Myocyte (in vitro differentiated cells): ENCODE measurements around the gene ZMYND8. TPM values are rescaled to one million over a fixed set of nuclear protein-coding genes. Genes with fewer than 3 reads are reported as not detected.
"Not testable (repeated sequence)": the region's sequence is repeated elsewhere in the genome, so short reads cannot be mapped to it uniquely, and the experiment has no call there.

ENCODE experiments used
- DNase-seq: peaks from one replicate; pipeline ENCODE4 v3.0.0-alpha.2; 2012; ENCODE audit warnings: low read depth
- total RNA-seq: library from RNA; depleted of rRNA; stranded (reverse); fragments of >200 nt; gene quantifications from 2 replicates; pipeline ENCODE4 v1.2.3, GENCODE V29; 2014

ZMYND8 gene
- total RNA-seq, 1 donor from 2014 or later, result 28.2 TPM

DNA sequence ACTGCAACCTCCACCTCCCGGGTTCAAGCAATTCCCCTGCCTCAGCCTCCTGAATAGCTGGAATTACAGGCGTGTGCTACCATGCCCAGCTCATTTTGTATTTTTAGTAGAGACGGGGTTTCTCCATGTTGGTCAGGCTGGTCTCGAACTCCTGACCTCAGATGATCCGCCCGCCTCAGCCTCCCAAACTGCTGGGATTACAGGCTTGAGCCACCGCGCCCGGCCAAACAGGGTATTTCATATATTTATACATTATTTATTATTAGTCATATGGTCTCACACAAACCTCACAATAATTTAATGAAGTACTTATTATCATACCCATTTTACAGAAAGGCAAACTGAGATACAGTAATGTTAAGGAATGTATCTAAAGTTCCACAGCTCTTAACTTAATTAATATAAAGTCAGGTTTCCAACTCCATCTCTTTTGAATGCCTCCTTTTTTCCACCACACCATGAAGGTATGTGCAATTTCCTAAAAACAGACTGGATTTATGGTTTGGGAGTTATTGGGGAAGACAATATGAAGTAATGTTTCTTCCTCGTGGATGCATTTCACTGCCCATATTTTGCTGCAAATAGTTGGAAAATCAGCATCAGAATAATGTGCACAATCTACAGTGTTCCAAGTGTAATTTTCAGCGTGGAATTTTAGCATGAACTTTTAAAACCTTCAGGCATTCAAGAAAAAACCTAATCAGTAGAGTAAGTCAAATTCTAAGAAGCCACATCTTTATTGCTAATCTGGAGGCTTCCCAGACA lies 65.7 kb downstream of the ZMYND8 start:
- no peak for DNase-seq

DNA sequence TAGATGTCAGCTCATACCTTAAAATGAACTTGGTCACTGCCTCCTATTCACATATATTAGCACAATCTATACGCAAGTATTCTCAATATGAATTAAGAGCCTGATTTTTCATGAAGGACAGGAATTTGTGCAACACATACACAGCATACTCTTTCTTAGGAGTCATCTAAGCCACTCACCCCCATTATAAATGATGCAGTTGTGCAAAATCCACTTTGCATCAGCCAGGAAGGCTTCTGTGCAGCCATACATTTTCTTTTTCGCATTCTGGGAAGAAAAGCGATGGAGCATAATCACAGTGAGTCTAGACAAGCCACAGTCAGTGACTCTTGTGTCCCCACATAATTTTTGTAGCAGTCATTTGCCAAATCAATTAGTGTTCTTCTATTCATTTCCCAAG lies 66.5 kb downstream of the ZMYND8 start:
- no peak for DNase-seq

DNA sequence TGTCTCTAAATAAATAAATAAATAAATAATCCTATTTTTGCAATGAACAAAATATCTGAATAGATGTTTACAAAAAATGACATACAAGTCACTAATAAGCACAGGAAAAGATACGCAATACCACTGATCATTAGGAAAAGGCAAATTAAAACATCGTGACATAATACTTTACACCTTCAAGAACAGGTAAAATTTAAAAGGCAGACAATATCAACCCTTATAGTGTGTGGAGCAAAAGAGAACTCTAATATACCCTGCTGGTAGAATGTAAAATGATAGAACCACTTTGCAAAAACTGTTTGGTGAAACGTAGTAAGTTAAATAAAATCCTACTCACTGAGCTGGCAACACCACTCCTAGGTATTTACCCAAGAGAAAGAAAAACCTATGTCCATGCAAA lies 67.4 kb downstream of the ZMYND8 start:
- no peak for DNase-seq

DNA sequence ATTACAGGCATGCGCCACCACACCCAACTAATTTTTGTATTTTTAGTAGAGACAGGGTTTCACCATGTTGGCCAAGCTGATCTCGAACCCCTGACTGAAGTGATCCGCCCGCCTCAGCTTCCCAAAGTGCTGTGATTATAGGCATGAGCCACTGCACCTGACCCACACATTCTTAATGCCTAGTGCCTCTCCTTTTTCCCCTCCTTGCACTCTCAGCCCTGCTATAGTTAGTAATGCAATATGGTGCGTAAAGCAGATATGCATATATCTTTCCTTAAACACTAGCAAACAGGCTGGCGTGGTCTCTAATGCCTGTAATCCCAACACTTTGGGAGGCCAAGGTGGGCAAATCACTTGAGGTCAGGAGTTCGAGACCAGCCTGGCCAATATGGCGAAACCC lies 68.0 kb downstream of the ZMYND8 start:
- not testable (repeated sequence) for DNase-seq

DNA sequence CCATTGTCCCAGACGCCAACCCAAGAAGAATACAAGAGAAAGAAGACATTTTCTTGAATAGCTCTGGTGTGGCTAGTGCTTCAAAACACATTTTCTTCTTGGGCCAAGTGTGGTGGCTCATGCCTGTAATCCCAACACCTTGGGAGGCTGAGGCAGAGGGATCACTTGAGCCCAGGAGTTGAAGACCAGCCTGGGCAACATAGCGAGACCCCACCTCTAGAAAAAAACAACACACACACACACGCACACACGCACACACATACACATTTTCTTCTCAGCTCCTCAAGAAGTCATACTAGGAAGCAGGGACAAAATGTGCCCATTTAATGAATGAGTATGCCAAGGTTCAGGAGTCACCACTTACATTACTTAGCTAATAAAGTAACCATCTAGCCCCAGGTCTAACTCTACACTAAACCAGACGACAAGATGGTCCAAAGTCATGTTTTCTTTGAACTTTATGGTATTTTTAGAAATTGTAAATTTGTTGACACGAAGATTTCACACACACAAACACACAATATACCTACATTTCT lies 68.8 kb downstream of the ZMYND8 start:
- no peak for DNase-seq

DNA sequence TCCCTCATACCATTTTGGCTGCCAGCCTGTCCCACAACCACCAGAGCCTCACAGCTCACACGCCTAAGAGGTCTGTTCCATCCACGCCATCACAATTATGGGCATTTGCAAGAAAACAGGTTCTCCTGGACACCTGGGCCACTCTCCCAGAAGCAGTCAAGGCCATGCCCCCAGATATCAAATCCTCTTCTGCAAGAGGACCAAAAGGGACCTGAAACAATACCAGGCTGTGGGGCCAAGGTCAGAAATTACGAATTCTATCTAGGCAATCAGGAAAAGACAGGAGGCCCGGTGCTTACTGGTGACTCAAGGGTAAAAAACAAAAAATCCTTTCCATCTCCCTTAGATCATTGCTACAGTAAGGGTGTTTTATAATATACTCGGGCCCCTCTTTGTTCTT lies 69.8 kb downstream of the ZMYND8 start:
- DNase-seq, result no peak

DNA sequence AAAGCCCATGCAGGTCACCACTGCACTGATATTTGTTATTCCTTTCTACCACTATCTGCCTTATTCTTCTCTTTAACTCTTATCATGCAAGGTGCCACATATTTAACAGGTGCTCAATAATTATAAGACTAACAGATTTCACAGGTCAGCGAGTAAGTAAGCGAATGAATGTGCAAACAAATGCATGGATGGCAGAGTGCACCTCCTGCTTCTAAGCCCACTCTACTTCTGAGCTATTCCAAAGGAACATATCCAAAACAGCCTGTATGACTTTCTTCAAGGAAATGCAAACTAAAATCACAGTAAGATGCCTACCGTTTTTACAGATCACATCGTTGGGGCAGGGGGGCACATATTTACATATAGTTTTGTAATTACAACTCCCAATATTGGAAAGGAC lies 71.3 kb downstream of the ZMYND8 start:
- DNase-seq, result no peak

DNA sequence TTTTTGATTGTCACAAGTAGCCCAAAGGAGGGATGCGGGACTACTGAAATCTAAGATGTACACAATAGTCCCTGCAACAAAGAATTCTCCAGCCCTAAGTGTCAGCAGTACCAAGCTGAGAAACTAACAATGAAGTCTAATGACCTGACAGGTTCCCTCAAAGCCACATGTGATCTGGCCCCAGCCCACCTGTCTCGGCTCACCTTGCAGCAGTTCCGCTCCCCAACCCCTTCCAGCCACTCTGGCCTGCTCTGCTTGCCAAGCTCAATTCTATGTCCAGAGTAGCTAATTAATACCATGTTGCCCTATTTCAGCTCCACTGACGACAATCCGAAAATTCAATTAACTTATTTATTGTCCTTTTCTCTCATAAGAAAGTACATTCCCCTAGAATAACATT lies 72.1 kb downstream of the ZMYND8 start:
- no peak for DNase-seq

DNA sequence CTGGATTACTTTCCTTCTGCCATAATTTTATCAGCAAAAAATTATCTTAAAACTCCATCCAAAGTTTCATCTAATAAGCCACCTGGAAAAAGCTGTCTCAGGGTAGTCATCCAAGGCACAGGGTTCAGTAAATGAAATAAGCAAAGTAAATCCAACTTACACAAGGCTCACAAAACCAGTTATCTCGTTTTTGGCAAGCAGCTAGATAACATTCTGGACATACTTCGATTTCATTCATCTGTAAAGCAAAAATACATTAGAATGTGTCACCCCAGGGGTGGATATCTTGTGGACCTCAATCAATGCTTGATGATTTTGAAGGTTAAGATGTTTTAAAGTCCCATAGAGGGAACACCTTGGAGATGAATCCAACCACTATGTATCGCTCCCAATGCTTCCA lies 73.1 kb downstream of the ZMYND8 start:
- DNase-seq, result no peak

DNA sequence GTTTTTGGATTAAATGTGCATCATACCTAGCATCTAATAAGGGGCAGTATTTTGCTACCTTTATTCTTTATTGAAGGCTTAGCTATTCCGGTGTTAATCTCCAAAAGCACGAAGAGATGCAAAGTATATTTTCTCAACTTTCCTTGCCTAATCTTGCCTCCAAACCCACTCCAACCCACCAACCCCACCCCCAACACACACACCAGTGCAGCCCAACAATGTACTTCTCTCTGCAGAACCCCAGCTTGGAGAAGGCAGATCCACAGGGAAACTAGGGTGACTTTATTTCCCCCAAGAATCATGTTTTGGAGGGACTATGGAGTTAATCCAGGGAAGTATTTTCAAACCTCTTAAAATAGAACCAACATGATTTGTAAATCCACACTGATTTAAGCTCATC lies 73.6 kb downstream of the ZMYND8 start:
- DNase-seq, result no peak

DNA sequence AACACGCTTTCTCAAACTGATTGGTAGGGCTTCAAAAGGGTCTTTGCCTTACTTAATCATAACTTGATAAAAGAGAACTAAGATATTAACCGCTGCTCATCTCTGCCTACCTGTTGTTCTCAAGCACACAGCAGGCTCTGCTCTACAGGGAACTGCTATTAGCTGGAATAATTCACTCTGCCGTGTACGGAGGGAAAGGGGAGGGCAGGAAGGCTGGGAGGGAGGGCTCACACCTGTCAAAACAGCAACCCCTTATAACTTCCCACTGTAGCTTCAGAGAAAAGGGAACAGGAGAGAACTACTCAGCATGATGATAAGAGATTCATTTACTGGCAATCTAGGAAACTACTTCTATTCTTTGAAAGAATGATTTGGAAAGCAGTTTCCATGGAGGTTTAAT lies 75.1 kb downstream of the ZMYND8 start:
- no peak for DNase-seq

DNA sequence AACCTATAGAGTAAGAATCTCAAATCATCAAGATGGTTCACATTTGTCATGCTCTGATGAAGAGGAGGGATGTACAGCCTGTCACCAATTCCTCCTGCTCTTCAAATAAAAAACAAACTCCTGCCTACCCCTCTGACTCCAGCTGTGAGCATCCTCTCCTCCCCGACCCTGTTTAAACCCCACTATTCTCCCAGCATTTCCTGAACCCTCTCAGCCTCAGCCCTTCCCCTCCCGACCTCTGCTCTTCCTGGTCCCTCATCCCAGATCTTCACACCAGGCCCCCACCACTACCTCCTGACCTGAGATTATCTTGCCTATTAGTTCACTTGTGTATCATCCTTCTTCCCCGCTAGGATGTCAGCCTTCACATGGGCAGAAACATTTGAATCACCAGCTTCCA lies 75.8 kb downstream of the ZMYND8 start:
- DNase-seq, result no peak

DNA sequence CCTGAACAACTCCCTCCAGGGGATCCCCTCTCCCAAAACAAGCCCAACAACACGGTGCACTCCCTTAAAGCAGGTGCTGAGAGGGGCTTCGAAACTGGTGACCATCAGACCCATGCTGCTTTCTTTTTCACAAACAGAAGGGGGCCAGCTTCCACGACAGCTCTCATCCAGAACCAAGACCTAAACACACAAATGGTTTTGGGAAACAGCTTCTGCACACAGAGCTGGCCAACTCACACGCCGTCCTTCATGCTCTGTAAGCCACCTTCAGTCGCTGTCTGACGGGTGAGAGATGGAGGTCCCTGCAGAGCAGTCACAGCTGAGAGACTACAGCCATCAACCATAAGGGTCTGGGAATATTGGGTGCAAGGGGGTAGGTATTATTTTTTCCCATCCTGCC lies 76.3 kb downstream of the ZMYND8 start:
- DNase-seq, result no peak

DNA sequence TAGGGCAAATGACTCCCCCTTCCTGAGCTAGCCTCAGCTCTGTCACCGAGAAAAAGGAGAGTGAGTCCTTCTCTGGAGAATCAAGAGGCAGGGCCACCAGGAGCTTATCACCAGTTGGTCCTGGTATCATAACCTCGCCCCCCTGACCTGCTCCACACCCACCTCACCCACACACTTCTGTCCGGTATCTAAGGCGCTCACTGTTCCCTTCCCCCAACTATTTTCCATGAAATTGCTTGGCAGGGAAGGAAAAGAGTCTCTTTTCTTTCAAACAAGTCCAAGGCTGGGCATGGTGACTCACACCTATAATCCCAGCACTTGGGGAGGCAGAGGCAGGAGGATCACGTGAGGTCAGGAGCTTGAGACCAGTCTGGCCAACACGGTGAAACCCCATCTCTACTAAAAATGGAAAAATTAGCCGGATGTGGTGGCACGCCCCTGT lies 77.6 kb downstream of the ZMYND8 start:
- peak; percentile 48 for DNase-seq

DNA sequence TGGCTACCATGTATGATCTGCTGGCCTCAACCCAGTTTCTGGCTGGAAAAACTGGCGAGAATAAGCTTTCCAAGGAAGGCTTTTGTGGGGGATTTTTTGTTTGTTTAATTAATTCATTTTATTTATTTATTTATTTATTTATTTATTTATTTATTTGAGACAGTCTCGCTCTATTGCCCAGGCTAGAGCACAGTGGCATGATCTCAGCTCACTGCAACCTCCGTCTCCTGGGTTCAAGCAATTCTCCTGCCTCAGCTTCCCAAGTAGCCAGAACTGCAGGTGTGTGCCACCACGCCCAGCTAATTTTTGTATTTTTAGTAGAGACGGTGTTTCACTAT lies 79.0 kb downstream of the ZMYND8 start:
- DNase-seq, result not testable (repeated sequence)

DNA sequence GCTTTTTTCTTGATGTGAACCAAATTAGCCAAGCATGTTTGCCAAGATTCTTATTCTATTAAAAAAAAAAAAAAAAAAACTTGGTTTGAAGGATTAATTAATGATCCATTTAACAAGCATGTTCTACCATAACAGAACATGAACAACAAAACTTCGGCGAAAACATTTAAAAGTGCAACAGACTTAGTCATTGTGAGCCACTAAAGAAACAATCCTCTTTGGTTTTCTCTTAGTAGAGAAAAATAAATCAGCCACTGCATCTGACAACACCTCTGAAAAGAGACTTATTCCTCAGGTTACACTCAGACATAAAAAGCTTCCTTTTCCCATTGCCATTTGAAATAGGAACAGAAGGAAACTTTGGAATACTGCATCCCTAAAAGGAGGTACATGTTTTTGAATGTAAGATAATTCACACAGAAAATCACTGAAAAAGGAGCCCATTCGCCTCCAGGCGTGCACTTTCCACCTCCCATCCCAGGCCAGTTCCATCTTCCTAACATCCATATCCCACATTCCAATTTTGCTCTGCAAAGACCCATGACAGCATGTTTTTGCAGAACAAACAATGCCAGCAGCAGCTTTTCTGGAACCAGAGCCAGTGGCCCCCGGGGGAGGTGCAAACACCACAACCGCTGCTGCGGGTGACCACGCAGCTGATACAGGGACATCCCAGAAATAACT lies 79.5 kb downstream of the ZMYND8 start:
- DNase-seq, result peak; percentile 81

DNA sequence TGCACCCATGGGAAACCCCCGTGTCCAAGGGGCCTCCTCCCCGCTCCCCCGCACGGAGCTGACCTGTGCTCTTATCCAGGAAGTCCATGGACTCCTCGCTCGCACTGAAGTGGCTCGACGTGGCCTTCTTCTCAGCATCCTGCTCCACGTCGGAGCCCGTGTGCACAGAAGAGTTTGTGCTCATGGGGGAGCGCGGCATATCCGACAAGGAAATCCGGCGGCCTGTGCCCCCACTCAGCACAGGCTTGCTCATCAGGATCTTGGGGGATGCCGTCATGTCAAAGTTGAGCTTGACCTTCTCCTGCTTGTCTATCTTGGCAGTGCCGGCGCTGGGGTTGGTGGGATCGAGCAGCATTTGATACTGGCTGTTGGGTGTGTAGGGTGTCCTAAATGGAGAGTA lies 80.2 kb downstream of the ZMYND8 start:
- DNase-seq, result no peak

DNA sequence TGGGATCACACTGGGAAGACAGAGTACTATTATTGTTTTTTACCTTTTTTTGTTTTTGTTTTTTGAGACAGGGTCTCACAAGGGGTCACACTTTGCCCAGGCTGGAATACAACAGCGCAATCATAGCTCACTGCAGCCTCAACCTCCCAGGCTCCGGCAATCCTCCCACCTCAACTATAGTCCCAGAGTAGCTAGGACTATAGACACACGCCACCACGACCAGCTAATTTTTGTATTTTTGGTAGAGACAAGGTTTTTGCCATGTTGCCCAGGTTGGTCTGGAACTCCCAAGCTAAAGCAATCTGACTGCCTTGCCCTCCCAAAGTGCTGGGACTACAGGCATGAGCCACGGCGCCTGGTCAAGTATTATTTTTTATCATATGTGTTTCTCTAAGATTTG lies 81.0 kb downstream of the ZMYND8 start:
- DNase-seq, result no peak

DNA sequence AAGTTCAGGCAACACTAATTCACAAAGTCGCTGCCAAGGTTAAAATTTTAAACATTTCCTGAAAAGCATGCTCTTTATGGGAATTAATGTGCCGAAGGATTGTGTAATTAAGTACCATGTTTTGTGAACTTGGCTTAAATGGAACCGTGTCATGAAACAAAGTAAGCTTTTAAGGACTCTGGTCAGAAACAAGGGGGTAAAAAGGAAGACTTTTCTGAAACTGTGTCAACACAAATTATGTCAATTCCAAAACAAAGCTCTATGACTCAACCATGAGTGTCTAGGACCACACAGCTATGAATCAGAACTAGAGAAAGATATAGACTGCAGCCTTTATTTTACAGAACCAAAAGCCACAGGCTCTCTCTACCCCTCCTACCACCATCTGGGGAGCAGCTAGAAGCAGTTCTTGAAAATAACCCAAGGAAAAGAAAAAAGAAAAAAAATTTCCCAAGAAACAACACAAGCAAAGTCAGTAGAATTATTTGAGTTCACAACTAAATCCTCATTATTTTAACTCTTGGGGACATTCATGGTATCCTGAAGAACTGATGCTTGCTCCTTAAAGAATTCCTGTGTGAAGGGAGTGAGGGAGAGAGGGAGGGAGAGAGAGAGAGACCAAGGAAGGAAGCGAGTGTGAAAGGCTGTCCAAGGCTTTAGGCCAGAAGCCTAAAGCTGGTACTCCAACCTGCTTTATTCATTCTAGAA lies 81.9 kb downstream of the ZMYND8 start:
- DNase-seq, result peak; percentile 65

DNA sequence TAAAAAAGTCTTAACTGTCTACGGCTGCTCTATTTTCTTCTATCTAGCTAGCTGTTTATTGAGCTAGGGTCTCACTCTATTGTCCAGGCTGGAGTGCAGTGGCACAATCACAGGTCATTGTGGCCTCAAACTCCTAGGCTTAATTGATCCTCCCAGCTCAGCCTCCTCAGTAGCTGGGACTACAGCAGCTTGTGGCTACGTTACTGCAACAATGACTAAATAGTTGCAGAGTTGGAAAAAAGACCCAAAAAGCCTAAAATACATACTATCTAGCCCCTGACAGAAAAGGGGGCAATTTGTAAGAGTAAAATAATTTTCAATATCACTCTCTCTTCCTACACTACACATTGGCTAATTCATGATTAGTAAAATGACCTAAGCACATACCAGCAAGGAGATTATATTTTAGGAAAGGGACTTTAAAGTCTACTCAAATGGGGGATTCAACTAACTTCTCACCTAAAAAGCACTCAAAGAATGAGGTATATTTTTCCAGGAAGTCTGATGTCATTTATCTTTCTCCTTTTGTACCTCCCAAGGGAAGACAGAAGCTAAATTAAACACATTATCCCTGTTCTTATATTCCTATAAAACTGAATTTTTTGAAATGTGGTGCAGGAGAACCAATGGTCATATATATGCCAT lies 82.8 kb downstream of the ZMYND8 start:
- DNase-seq, result no peak

DNA sequence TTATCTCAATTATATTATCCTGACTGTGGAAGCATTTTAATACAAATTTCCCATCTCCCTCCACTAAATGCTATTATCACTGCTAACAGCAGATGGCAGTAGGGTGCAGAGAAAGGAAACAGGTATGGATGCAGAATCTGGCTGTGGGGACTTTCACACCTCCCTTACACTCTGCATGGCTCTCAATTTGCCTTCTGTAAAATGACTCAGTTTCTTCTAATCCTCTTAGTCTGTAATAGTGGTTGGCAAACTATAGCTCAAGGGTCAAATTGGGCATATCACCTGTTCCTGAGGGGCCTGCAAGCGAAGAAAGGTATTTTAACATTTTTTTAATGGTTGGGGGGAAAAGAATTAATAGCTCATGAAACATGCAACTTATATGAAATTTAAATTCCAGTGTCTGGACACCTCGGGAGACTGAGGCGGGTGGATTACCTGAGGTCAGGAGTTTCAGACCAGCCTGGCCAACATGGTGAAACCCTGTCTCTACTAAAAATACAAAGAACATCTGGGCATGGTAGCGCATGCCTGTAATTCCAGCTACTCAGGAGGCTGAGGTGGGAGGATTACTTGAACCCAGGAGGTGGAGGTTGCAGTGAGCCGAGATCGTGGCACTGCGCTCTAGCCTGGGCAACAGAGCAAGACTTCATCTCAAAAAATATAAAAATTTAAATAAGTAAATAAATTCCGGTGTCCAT lies 83.5 kb downstream of the ZMYND8 start:
- peak; percentile 77 for DNase-seq
